ENCODE measurements around the gene SBK3.

GRCh38 chr19:55578761-55579747, 33.7 kb upstream of the SBK3 start:
- no peak for TF ChIP-seq CTCF (IDR thresholded peaks at IDR 0.05)
- TF ChIP-seq EZH2phosphoT487 (IDR thresholded peaks at IDR 0.05), result no peak
- no peak for TF ChIP-seq EZH2 (IDR thresholded peaks at IDR 0.05)

All from neural progenitor cell (in vitro differentiated cells).